Calu3 (cell line): ENCODE results near the gene MRPL49. TPM values are rescaled to one million over a fixed set of nuclear protein-coding genes. Genes with fewer than 3 reads are reported as not detected.

Experiments used
- BruUV-seq: library from RNA; stranded (reverse); fragments of 400-500 nt; replicated peaks from 2 replicates; lab custom pipeline; 2021; lab: Mats Ljungman, UMichigan
- CTCF ChIA-PET: fragments of 300-600 bp; sonication (Branson Sonifier 250); formaldehyde crosslinking; loops from one replicate; lab custom pipeline; 2022; ENCODE audit warnings: antibody characterized with exemption; lab: Charles Lee
- DNase-seq: peaks from one replicate; pipeline ENCODE4 v3.0.0; 2022
- H3K27ac Mint-ChIP-seq: one replicate; pipeline ENCODE4 v1.8.0; 2022; ENCODE audit warnings: mixed read lengths; ENCODE audit not compliant: unreplicated experiment
- H3K27me3 Mint-ChIP-seq: one replicate; pipeline ENCODE4 v1.8.0; 2022; ENCODE audit warnings: mixed read lengths; ENCODE audit not compliant: unreplicated experiment
- H3K36me3 Mint-ChIP-seq: one replicate; pipeline ENCODE4 v1.8.0; 2022; ENCODE audit warnings: mild to moderate bottlenecking, moderate library complexity, mixed read lengths; ENCODE audit not compliant: insufficient read depth, unreplicated experiment
- H3K4me1 Mint-ChIP-seq: one replicate; pipeline ENCODE4 v1.8.0; 2022; ENCODE audit warnings: mild to moderate bottlenecking, low read depth, mixed read lengths; ENCODE audit not compliant: unreplicated experiment
- H3K4me3 Mint-ChIP-seq: one replicate; pipeline ENCODE4 v1.8.0; 2022; ENCODE audit warnings: mild to moderate bottlenecking, low read depth, moderate library complexity, mixed read lengths; ENCODE audit not compliant: unreplicated experiment
- H3K9me3 Mint-ChIP-seq: one replicate; pipeline ENCODE4 v1.8.0; 2022; ENCODE audit warnings: low read depth, mixed read lengths; ENCODE audit not compliant: unreplicated experiment
- intact Hi-C: fragments of 100-400 bp; cut with micrococcal nuclease; formaldehyde crosslinking; loops from one replicate; pipeline ENCODE4 v1.10.0; 2022; ENCODE audit not compliant: unreplicated experiment
- total RNA-seq: library from RNA; stranded (reverse); gene quantifications from 2 replicates; pipeline ENCODE4 v1.2.3, GENCODE V29; 2022
- TF ChIP-seq, protein P1 (sequence below): fragments of 200-600 bp; IDR thresholded peaks from one replicate; pipeline ENCODE4 v1.8.0; 2022; ENCODE audit warnings: antibody characterized with exemption; ENCODE audit not compliant: unreplicated experiment

The MRPL49 gene
- total RNA-seq, 1 experiment from 2014 or later, result 84.1 TPM

DNA sequence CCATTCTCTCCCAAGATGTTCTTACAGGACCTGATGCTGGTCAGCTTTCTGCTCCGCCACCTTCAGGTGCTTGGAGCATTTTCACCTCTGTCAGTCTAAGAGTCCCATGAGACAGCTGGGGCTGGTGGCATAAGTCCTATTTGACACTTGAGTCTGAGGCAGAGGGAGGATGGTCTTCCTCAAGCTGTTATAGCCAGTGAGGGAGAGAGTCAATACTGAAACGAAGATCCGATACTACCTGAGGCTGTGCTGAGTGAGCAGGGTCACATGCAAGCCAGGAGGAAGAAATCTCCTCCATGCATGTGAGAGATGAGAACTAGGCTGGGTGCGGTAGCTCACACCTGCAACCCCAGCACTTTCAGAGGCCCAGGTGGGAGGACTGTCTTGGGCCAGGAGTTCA, 32.5 kb upstream of the MRPL49 start:
- no peak for DNase-seq
- CTCF ChIA-PET, result interaction anchor here (0.6 kb wide), 1 partner anchor 243 kb away, joined by 5 read pairs; no protein-coding TSS in a partner anchor
- TF ChIP-seq, protein P1, sequence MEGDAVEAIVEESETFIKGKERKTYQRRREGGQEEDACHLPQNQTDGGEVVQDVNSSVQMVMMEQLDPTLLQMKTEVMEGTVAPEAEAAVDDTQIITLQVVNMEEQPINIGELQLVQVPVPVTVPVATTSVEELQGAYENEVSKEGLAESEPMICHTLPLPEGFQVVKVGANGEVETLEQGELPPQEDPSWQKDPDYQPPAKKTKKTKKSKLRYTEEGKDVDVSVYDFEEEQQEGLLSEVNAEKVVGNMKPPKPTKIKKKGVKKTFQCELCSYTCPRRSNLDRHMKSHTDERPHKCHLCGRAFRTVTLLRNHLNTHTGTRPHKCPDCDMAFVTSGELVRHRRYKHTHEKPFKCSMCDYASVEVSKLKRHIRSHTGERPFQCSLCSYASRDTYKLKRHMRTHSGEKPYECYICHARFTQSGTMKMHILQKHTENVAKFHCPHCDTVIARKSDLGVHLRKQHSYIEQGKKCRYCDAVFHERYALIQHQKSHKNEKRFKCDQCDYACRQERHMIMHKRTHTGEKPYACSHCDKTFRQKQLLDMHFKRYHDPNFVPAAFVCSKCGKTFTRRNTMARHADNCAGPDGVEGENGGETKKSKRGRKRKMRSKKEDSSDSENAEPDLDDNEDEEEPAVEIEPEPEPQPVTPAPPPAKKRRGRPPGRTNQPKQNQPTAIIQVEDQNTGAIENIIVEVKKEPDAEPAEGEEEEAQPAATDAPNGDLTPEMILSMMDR, result no peak

GRCh38 chr11:65090628-65091027, 31.5 kb upstream of the MRPL49 start:
- DNase-seq, result no peak
- TF ChIP-seq, protein P1, result no peak
- intact Hi-C loops, result no loop called here
- Mint-ChIP-seq H3K4me3 (no peak overlapping the region), H3K4me1 (peaks cover 5% of the 10 kb centered on the region), H3K9me3 (no peaks in the 10 kb centered on the region), H3K27me3 (no peaks in the 10 kb centered on the region), H3K27ac (no peak overlapping the region), H3K36me3 (peaks cover 18% of the 10 kb centered on the region)
- CTCF ChIA-PET, result no interaction called here
- BruUV-seq, result no TSS peak

More for the DNA sequence above, 32.5 kb upstream of the MRPL49 start:
- Mint-ChIP-seq H3K27ac (no peak overlapping the region), H3K4me1 (peaks cover 9% of the 10 kb centered on the region), H3K27me3 (no peaks in the 10 kb centered on the region), H3K4me3 (no peak overlapping the region), H3K9me3 (no peaks in the 10 kb centered on the region), H3K36me3 (peaks cover 27% of the 10 kb centered on the region)
- BruUV-seq, result no TSS peak
- intact Hi-C loops, result no loop called here

- H3K27ac Mint-ChIP-seq, result peak overlapping the region; percentile 56
- no peaks in the 10 kb centered on the region for H3K27me3 Mint-ChIP-seq
- TF ChIP-seq, protein P1, result no peak
- peaks cover 5% of the 10 kb centered on the region for H3K4me1 Mint-ChIP-seq
- no peaks in the 10 kb centered on the region for H3K9me3 Mint-ChIP-seq
- DNase-seq, result no peak
- intact Hi-C loops, result no loop called here
- peak overlapping the region; percentile 70 for H3K4me3 Mint-ChIP-seq
- CTCF ChIA-PET, result no interaction called here
- peaks cover 12% of the 10 kb centered on the region for H3K36me3 Mint-ChIP-seq
- BruUV-seq, result no TSS peak
Measured at GRCh38 chr11:65095427-65095826, 26.7 kb upstream of the MRPL49 start.

- no TSS peak for BruUV-seq
Measured at GRCh38 chr11:65095974-65096806, 25.9 kb upstream of the MRPL49 start, which contains the start of gene VPS51. TSS of gene VPS51 (plus strand) at chr11:65096214. CDS start at chr11:65096251, 37 bp downstream.

More at GRCh38 chr11:65095974-65096806, 25.9 kb upstream of the MRPL49 start, which contains the start of gene VPS51:
- Mint-ChIP-seq H3K27ac (peak within 1 kb of the TSS; percentile 56), H3K36me3 (peaks cover 12% of the 10 kb centered on the region), H3K4me3 (peak within 1 kb of the TSS; percentile 70), H3K9me3 (no peaks in the 10 kb centered on the region), H3K4me1 (peaks cover 5% of the 10 kb centered on the region), H3K27me3 (no peaks in the 10 kb centered on the region)
- peak; percentile 86 for DNase-seq
- CTCF ChIA-PET, result interaction anchor here (1.2 kb wide), 1 partner anchor 30 kb away, joined by 3 read pairs; no protein-coding TSS in a partner anchor
- TF ChIP-seq, protein P1, result no peak
- intact Hi-C loops, result no loop called here
